Subcutaneous preadipocyte (primary cell): Measurements from ENCODE around the gene WDFY3. TPM values are rescaled to one million over a fixed set of nuclear protein-coding genes. Genes with fewer than 3 reads are reported as not detected.

Source experiments
- small RNA-seq: library from RNA; depleted of rRNA; stranded (forward); fragments of <200 nt; gene quantifications from one replicate; pipeline ENCODE3, GENCODE V24; 2012
- total RNA-seq: library from RNA; depleted of rRNA; stranded (reverse); fragments of >200 nt; gene quantifications from 2 replicates; pipeline ENCODE4 v1.2.3, GENCODE V29; 2012

The WDFY3 gene
- 69.4 and 78.6 TPM in 2 replicates for total RNA-seq

GRCh38 chr4:84966382-84967242 lies at the start of gene WDFY3:
TSS of gene WDFY3 (minus strand) at chr4:84966690. CDS start at chr4:84860591, 106,099 bp downstream.

Small RNA genes within 50 kb of the gene (small RNA-seq; reads per million reads assigned to genes)
- gene RN7SL552P, result 0.14 reads per million
- gene RNU6-469P, result not detected
